Duodenal mucosa (tissue), 2 donors: ENCODE measurements around the gene PPP1R12C.
"Not testable (repeated sequence)": the region's sequence is repeated elsewhere in the genome, so short reads cannot be mapped to it uniquely, and the experiment has no call there.

Experiments
- H3K27ac ChIP-seq: one replicate; pipeline ENCODE4 v1.7.0; 2013; ENCODE audit warnings: low read depth, low read length
- H3K27me3 ChIP-seq, 2 donors: one replicate each; pipeline ENCODE4 v1.7.0; 2013; ENCODE audit warnings: low read length in 2 of 2, control low read depth in 1 of 2; ENCODE audit not compliant: insufficient read depth in 2 of 2, control insufficient read depth in 1 of 2
- H3K36me3 ChIP-seq, 2 donors: one replicate each; pipeline ENCODE4 v1.7.0; 2013; ENCODE audit warnings: low read length in 2 of 2, control low read depth in 1 of 2; ENCODE audit not compliant: insufficient read depth in 2 of 2, control insufficient read depth in 1 of 2
- H3K4me1 ChIP-seq, 2 donors: one replicate each; pipeline ENCODE4 v1.7.0; 2013; ENCODE audit warnings: low read length in 2 of 2, control low read depth in 1 of 2; ENCODE audit not compliant: insufficient read depth in 2 of 2, control insufficient read depth in 1 of 2
- H3K4me3 ChIP-seq, 2 donors: one replicate each; pipeline ENCODE4 v1.7.0; 2013; ENCODE audit warnings: low read length in 2 of 2, low read depth in 1 of 2
- H3K9ac ChIP-seq, 2 donors: one replicate each; pipeline ENCODE4 v1.7.0; 2013; ENCODE audit warnings: low read length in 2 of 2, low read depth in 1 of 2
- H3K9me3 ChIP-seq, 2 donors: one replicate each; pipeline ENCODE4 v1.7.0; 2013; ENCODE audit warnings: low read length in 2 of 2, control low read depth in 1 of 2; ENCODE audit not compliant: control insufficient read depth in 1 of 2

Gene PPP1R12C

GRCh38 chr19:55062735-55063491 is 54.5 kb downstream of the PPP1R12C start, which contains the start of gene RDH13:
Gene RDH13 (minus strand): TSS chr19:55063148. CDS start chr19:55063032, 116 bp downstream.
- Histone ChIP-seq H3K4me3 (peak within 1 kb of the TSS; percentile 65 to 81), H3K9ac (peak within 1 kb of the TSS; percentile 65 to 90), H3K9me3 (no peaks in the 10 kb centered on the region), H3K36me3 (peaks cover 7 to 12% of the 10 kb centered on the region in 2 donors), H3K27me3 (no peaks in the 10 kb centered on the region), H3K27ac (peak within 1 kb of the TSS; percentile 20), H3K4me1 (peaks cover 0 to 5% of the 10 kb centered on the region in 2 donors)

- not testable (repeated sequence) for H3K27me3 ChIP-seq, H3K27ac ChIP-seq, H3K9me3 ChIP-seq, H3K9ac ChIP-seq, H3K4me3 ChIP-seq, H3K4me1 ChIP-seq
- peaks cover 14 to 34% of the 10 kb centered on the region in 2 donors for H3K36me3 ChIP-seq
Measured at GRCh38 chr19:55060287-55060686, 57.1 kb downstream of the PPP1R12C start.

- Histone ChIP-seq H3K4me3 (no peak overlapping the region), H3K27ac (no peak overlapping the region), H3K4me1 (peaks cover 0 to 5% of the 10 kb centered on the region in 2 donors), H3K9ac (no peak overlapping the region), H3K36me3 (peaks cover 16 to 43% of the 10 kb centered on the region in 2 donors), H3K9me3 (no peaks in the 10 kb centered on the region), H3K27me3 (no peaks in the 10 kb centered on the region)
Measured at GRCh38 chr19:55058781-55059610, 58.4 kb downstream of the PPP1R12C start.

- H3K4me1 ChIP-seq, result peaks cover 0 to under 1% of the 10 kb centered on the region in 2 donors
- peaks cover 21 to 57% of the 10 kb centered on the region in 2 donors for H3K36me3 ChIP-seq
- no peak overlapping the region for H3K27ac ChIP-seq
- H3K9me3 ChIP-seq, result no peaks in the 10 kb centered on the region
- H3K9ac ChIP-seq, result no peak overlapping the region
- H3K4me3 ChIP-seq, result no peak overlapping the region
- no peaks in the 10 kb centered on the region for H3K27me3 ChIP-seq
Measured at GRCh38 chr19:55056827-55057226, 60.6 kb downstream of the PPP1R12C start.

- peaks cover 18 to 71% of the 10 kb centered on the region in 2 donors for H3K36me3 ChIP-seq
- H3K9ac ChIP-seq, result no peak overlapping the region
- H3K9me3 ChIP-seq, result no peaks in the 10 kb centered on the region
- H3K4me1 ChIP-seq, result no peaks in the 10 kb centered on the region
- no peaks in the 10 kb centered on the region for H3K27me3 ChIP-seq
- no peak overlapping the region for H3K27ac ChIP-seq
- H3K4me3 ChIP-seq, result no peak overlapping the region
Measured at GRCh38 chr19:55053735-55054134, 63.7 kb downstream of the PPP1R12C start.

- Histone ChIP-seq H3K27ac (no peak overlapping the region), H3K4me3 (no peak overlapping the region), H3K4me1 (no peaks in the 10 kb centered on the region), H3K27me3 (no peaks in the 10 kb centered on the region), H3K36me3 (peaks cover 31 to 75% of the 10 kb centered on the region in 2 donors), H3K9me3 (no peaks in the 10 kb centered on the region), H3K9ac (no peak overlapping the region)
Measured at GRCh38 chr19:55050749-55051532, 66.5 kb downstream of the PPP1R12C start.

- Histone ChIP-seq H3K4me1 (no peaks in the 10 kb centered on the region), H3K27ac (no peak overlapping the region), H3K9me3 (no peaks in the 10 kb centered on the region), H3K27me3 (no peaks in the 10 kb centered on the region), H3K36me3 (peaks cover 32 to 71% of the 10 kb centered on the region in 2 donors), H3K9ac (no peak overlapping the region), H3K4me3 (no peak overlapping the region)
Measured at GRCh38 chr19:55048446-55048845, 69.0 kb downstream of the PPP1R12C start.

- H3K36me3 ChIP-seq, result peaks cover 32 to 72% of the 10 kb centered on the region in 2 donors
- no peak overlapping the region for H3K4me3 ChIP-seq
- no peak overlapping the region for H3K27ac ChIP-seq
- no peak overlapping the region for H3K9ac ChIP-seq
- no peaks in the 10 kb centered on the region for H3K4me1 ChIP-seq
- no peaks in the 10 kb centered on the region for H3K9me3 ChIP-seq
- no peaks in the 10 kb centered on the region for H3K27me3 ChIP-seq
Measured at GRCh38 chr19:55047951-55048350, 69.5 kb downstream of the PPP1R12C start.

- Histone ChIP-seq H3K9ac (no peak overlapping the region), H3K36me3 (peaks cover 37 to 78% of the 10 kb centered on the region in 2 donors), H3K9me3 (no peaks in the 10 kb centered on the region), H3K4me3 (no peak overlapping the region), H3K27ac (no peak overlapping the region), H3K27me3 (no peaks in the 10 kb centered on the region), H3K4me1 (no peaks in the 10 kb centered on the region)
Measured at GRCh38 chr19:55046975-55047622, 70.3 kb downstream of the PPP1R12C start.
